NCI-H1694 treated with DMSO at 0.1 percent for 48 hours (cell line): Measurements from ENCODE around the gene CCDC83.
A peak's percentile ranks its signal among the peaks of the same experiment; 100 is the strongest.
"Not testable (repeated sequence)": the region's sequence is repeated elsewhere in the genome, so short reads cannot be mapped to it uniquely, and the experiment has no call there.

Source experiments
- DNase-seq: peaks from one replicate; lab custom pipeline; 2025; lab: John Stamatoyannopoulos, UW

Gene CCDC83

GRCh38 chr11:85941380-85941973 is 86.3 kb downstream of the CCDC83 start:
- peak; percentile 23 for DNase-seq

DNA sequence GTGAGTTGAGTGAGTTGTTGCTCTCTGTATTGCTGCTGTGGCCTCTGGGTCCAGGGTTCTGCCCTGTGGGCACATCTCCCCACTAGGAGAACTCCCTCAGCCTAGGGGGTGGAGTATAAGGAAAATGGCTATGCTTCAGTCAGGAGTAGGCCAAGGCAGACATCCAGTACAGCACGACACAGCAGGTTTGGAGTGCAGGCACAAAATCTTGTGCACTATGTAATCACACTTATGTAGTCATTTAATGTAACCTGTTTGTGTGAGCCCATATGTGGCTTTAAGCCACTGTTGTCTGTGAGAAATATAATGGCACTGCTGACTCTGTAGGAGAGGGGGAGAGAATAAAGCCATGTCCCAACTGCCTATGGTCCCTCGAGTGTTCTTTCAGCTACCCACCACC is 90.1 kb downstream of the CCDC83 start:
- DNase-seq = no peak

DNA sequence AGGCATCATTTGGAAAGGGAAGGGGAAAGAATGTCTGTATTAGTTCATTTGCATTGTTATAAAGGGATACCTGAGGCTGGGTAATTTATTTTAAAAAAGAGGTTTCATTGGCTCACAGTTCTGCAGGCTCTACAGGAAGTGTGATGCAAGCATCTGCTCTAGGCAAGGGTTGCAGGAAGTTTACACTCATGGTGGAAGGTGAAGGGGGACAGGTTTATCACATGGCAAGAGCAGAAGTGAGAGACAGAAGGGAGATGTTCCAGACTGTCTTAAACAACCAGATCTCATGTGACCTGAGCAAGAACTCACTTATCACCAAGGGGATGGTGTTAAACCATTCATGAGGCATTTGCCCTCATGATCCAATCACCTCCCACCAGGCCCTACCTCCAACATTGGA is 90.6 kb downstream of the CCDC83 start:
- no peak for DNase-seq

GRCh38 chr11:85946221-85946620 is 91.0 kb downstream of the CCDC83 start:
- no peak for DNase-seq

DNA sequence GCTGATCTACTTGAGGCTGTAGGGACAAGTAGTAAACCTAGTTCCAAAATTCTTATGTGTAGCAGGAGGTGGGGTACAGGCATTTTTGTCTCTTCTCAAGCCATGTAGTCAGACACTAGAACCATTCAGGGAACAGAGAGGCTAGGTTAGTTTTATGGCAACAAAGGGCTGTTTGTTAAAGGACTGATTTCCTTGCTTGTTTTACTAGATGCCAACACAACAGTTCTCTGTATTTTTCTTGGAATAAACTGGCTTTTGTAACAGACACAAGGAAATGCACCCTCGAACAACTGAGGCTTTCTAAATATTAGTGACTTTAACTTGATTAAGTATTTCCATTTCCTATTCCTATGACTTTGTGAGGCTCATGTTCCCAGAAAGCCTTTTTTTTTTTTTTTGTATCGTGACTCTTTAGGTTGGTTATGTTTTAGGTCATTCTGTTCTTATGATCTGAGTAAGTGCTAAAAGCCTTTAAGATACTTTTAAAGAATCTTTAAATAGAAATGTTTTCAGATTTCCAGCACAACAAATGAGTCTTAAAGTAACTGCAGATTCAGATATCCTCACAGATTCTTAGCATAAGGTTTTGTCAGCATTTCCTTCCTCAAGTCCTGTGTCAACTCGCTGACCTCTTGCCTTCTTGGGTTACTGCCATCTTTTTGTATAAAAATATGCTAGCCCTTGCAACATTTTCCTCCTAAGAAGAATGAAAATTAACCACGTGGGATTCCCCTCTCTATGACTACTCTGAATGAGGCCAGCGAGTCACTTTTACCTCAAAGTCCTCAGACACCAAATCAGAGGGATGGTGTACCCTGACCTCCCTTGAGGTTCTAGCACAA is 92.5 kb downstream of the CCDC83 start:
- no peak for DNase-seq

- DNase-seq = no peak
Observed at GRCh38 chr11:85948884-85949283, 93.7 kb downstream of the CCDC83 start.

- DNase-seq = no peak
Observed at GRCh38 chr11:85949798-85950197, 94.6 kb downstream of the CCDC83 start.

DNA sequence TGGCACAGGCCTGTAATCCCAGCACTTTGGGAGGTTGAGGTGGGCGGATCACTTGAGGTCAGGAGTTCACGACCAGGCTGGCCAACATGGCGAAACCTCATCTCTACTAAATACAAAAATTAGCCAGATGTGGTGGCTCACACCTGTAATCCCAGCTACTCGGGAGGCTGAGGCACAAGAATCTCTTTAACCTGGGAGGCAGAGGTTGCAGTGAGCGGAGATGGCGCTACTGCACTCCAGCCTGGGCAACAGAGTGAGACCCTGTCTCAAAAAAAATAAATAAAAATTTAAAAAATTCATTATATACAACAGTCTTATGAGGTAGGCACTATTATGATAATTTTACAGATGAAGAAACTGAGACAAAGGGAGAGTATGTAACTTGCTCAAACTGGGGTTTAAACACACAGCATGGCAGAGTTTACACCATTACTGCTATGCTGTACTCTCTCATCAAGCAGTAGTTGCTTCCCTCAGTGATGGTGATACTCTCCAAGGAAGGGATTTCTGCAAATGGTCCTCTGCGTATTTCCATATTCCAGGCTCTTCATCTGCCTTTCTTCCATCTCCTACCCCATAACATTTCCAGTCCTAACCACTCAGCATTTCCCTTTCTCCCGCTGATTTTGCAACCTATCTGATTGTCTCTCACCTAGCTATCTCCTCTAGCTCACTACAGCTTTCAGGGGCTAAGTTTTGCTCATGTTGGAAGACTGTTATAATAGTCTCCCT is 95.3 kb downstream of the CCDC83 start:
- no peak for DNase-seq

DNA sequence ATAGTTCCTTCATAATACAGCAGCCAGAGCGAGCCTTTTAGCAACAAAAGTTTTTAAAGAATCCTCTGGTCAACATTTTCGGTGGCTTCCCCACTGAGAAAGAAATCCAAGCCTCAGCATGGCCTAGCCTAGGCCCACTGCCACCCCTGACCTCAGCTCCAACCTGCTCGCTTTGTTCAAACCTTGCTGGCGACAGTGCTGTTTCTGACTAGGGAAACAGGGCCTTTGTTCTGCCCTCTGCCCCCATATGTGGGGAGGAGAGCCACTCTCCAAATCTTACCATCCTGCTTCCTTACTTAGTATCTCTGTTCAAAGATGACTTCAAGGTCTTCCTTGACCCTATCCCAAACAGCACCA is 95.8 kb downstream of the CCDC83 start:
- no peak for DNase-seq

GRCh38 chr11:85951428-85952107 is 96.4 kb downstream of the CCDC83 start:
- DNase-seq = no peak

DNA sequence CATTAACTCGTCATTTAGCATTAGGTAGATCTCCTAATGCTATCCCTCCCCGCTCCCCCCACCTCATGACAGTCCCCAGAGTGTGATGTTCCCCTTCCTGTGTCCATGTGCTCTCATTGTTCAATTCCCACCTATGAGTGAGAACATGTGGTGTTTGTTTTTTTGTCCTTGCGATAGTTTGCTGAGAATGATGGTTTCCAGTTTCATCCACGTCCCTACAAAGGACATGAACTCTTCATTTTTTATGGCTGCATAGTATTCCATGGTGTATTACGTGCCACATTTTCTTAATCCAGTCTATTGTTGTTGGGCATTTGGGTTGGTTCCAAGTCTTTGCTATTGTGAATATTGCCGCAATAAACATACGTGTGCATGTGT is 96.9 kb downstream of the CCDC83 start:
- not testable (repeated sequence) for DNase-seq

DNA sequence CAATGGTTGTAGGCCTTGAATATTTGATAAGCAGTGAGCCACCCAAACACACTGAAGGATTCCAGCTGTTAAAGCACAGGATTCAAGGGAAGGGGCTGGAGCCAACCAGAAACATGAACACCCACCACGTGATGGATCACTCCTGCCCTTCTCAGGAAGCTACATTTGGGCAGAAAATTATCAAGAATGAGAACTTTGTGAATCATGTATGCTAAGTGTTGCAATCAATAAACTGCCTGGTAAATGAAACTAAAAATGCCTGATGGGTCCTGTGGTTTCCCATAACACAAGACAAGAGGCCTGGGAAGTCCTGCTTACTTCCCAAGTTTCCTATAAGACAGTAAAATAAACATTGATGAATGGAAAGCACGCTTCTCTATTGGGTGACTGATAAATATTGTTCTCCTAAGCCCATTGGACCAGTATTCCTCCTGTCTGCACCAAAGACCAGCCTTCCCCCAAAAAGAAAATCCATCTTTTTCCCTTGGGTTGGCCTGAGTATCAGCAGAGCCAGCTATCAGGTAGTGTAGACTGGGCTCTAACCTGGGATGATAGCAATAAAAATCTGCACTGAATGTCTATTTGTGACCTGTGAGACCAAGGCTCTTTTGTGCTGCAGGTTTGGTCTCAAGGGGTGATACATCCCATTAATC is 98.4 kb downstream of the CCDC83 start:
- no peak for DNase-seq

- DNase-seq = no peak
Observed at GRCh38 chr11:85955531-85955930, 100.3 kb downstream of the CCDC83 start.

GRCh38 chr11:85960678-85961077 is 105.5 kb downstream of the CCDC83 start:
- DNase-seq = no peak

DNA sequence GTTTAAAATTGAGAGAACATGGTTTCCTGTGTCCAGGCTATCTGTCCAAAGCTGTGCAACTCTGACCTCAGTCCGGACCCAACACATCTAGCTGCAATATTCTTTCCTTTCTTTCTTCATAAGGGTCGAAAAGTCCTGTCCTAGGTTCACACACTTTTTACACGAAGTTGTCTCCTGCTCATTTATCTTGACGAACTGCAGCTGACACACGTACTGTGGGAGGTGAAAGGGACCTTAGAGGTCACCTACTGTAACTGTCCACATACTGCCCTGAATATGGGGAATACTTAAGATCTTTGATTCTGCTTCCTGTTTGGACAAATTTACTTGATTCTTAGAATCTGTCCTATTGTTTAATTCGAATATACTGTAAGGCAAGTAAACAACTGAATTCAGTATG is 105.9 kb downstream of the CCDC83 start:
- no peak for DNase-seq

- DNase-seq = peak; percentile 3
Observed at GRCh38 chr11:85961930-85962363, 106.8 kb downstream of the CCDC83 start.

DNA sequence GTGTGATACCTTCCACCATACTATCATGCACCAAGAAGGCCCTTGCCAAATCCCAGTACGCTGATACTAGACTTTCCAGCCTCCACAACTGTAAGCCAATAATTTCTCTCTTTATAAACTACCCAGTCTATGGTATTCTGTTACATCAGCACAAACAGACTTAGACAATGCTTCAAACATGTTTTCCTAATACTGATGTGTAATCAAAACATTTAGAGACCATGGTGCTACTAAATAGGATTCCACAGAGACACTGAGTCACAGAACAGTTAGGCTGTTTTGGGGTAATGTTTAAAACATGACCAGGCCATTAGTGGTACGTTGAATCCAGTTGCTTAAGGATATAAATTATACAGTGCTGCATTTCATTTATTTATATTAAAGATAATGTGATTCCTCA is 110.0 kb downstream of the CCDC83 start:
- no peak for DNase-seq

GRCh38 chr11:85967457-85967856 is 112.3 kb downstream of the CCDC83 start:
- no peak for DNase-seq
